DOHH2 (cell line): ENCODE data around the gene RNF17.

Experiments
- EZH2phosphoT487 ChIP-seq: fragments of 200-600 bp; sonication (generic); IDR thresholded peaks from 2 replicates; pipeline ENCODE4 v1.6.1; 2017; ENCODE audit warnings: borderline replicate concordance, mild to moderate bottlenecking, antibody characterized with exemption, low read length, moderate library complexity, mixed read lengths
- TF ChIP-seq, protein P1 (sequence below): fragments of 200-600 bp; sonication (generic); IDR thresholded peaks from one replicate; pipeline ENCODE4 v1.5.1; 2014; ENCODE audit warnings: antibody characterized with exemption, mild to moderate bottlenecking, low read depth, low read length; ENCODE audit not compliant: poor library complexity, severe bottlenecking

- TF ChIP-seq, protein P1, sequence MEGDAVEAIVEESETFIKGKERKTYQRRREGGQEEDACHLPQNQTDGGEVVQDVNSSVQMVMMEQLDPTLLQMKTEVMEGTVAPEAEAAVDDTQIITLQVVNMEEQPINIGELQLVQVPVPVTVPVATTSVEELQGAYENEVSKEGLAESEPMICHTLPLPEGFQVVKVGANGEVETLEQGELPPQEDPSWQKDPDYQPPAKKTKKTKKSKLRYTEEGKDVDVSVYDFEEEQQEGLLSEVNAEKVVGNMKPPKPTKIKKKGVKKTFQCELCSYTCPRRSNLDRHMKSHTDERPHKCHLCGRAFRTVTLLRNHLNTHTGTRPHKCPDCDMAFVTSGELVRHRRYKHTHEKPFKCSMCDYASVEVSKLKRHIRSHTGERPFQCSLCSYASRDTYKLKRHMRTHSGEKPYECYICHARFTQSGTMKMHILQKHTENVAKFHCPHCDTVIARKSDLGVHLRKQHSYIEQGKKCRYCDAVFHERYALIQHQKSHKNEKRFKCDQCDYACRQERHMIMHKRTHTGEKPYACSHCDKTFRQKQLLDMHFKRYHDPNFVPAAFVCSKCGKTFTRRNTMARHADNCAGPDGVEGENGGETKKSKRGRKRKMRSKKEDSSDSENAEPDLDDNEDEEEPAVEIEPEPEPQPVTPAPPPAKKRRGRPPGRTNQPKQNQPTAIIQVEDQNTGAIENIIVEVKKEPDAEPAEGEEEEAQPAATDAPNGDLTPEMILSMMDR = no peak
- TF ChIP-seq EZH2phosphoT487 = no peak
Measured at GRCh38 chr13:24851546-24851945, 87.6 kb downstream of the RNF17 start.
